Activated naive CD4-positive, alpha-beta T cell treated with anti-CD3 and anti-CD28 coated beads for 36 hours (primary cell): ENCODE results near the gene SHC2. TPM values are rescaled to one million over a fixed set of nuclear protein-coding genes. Genes with fewer than 3 reads are reported as not detected.

ENCODE experiments used
- CTCF ChIA-PET: fragments of 350-600 bp; sonication (Branson Sonifier 250); formaldehyde crosslinking; loops from one replicate; lab custom pipeline; 2021; ENCODE audit warnings: antibody characterized with exemption; lab: Charles Lee
- DNase-seq: peaks from one replicate; pipeline ENCODE4 v3.0.0-alpha.2; 2020
- H3K27ac Mint-ChIP-seq: one replicate; pipeline ENCODE4 v1.8.0; 2021; ENCODE audit warnings: mild to moderate bottlenecking, mixed read lengths
- H3K27me3 Mint-ChIP-seq: one replicate; pipeline ENCODE4 v1.8.0; 2021; ENCODE audit warnings: low read depth, mixed read lengths
- H3K36me3 Mint-ChIP-seq: one replicate; pipeline ENCODE4 v1.8.0; 2021; ENCODE audit warnings: low read depth, mixed read lengths
- H3K4me1 Mint-ChIP-seq: one replicate; pipeline ENCODE4 v1.8.0; 2021; ENCODE audit warnings: low read depth, mixed read lengths
- H3K4me3 Mint-ChIP-seq: one replicate; pipeline ENCODE4 v1.8.0; 2021; ENCODE audit warnings: mild to moderate bottlenecking, moderate library complexity, mixed read lengths
- H3K9me3 Mint-ChIP-seq: one replicate; pipeline ENCODE4 v1.8.0; 2021; ENCODE audit warnings: mixed read lengths
- intact Hi-C: fragments of 100-400 bp; cut with micrococcal nuclease; formaldehyde crosslinking; loops from one replicate; pipeline ENCODE4 v1.15.1; 2023
- total RNA-seq, 2 experiments: library from RNA; stranded (reverse); gene quantifications; one replicate each; pipeline ENCODE4 v1.2.3, GENCODE V29; 2021

The SHC2 gene, protein sequence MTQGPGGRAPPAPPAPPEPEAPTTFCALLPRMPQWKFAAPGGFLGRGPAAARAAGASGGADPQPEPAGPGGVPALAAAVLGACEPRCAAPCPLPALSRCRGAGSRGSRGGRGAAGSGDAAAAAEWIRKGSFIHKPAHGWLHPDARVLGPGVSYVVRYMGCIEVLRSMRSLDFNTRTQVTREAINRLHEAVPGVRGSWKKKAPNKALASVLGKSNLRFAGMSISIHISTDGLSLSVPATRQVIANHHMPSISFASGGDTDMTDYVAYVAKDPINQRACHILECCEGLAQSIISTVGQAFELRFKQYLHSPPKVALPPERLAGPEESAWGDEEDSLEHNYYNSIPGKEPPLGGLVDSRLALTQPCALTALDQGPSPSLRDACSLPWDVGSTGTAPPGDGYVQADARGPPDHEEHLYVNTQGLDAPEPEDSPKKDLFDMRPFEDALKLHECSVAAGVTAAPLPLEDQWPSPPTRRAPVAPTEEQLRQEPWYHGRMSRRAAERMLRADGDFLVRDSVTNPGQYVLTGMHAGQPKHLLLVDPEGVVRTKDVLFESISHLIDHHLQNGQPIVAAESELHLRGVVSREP
- total RNA-seq: not detected

GRCh38 chr19:460877-461720 is at the start of gene SHC2:
Gene SHC2 (minus strand): TSS chr19:461033. CDS start chr19:460996, 37 bp downstream.
- H3K4me1 Mint-ChIP-seq: peaks cover 9% of the 10 kb centered on the region

DNA sequence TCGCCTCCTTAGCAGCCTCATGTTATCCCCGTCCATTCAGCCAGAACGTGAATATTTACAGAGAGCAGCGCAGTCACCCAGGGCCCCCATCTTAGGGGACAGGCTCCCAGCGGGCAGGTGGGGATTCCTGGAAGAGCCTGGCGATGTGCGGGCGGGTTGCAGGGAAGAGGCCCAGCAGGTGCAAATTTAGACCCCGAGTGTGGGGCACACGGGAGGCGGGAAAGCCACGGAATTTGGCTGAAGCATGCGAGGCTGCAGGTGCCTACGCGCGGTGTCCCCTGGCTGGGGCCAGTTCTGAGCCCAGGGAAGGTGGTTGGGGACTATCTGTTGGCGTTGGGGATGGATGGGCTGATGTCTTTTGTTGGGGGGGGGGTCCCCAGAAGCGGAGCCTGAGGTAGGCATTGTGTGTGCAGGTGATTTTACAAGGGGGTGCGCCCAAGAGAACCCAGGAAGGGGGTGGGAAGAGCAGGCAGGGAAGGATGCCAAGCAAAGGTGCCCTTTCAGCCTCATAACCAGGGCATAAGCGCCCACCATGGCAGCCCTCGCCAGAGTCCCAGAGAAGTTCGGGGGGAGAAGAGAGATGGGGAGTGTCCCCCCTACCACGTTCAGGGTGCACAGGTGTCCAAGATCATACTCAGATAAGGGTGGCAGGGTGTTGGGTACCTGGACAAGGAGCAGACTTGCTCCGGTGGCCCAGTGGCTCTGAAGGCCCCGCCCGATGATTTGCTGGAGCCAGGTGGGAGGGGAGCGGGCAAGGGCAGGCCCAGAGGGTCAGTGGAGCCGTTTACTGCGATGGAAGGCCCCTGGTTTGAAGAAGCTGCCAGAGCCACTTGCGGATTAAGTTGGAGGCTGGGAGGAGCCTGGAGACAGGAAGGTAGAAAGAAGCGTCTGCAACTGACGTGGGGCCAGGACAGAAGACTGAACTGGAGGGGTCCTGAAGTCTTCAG is 47.6 kb upstream of the SHC2 start:
- peaks cover 38% of the 10 kb centered on the region for H3K4me1 Mint-ChIP-seq
- no peaks in the 10 kb centered on the region for H3K27me3 Mint-ChIP-seq
- no peak for DNase-seq
- peak overlapping the region; percentile 83 for H3K4me3 Mint-ChIP-seq
- peak overlapping the region; percentile 90 for H3K27ac Mint-ChIP-seq
- intact Hi-C loops: no loop called here
- CTCF ChIA-PET: interaction anchor here (0.8 kb wide), 1 partner anchor 13 kb away, joined by 3 read pairs; no protein-coding TSS in a partner anchor
- no peaks in the 10 kb centered on the region for H3K9me3 Mint-ChIP-seq
- H3K36me3 Mint-ChIP-seq: no peaks in the 10 kb centered on the region

More at GRCh38 chr19:460877-461720, at the start of gene SHC2:
- H3K36me3 Mint-ChIP-seq: no peaks in the 10 kb centered on the region
- intact Hi-C loops: no loop called here
- H3K4me3 Mint-ChIP-seq: peak within 1 kb of the TSS; percentile 48
- CTCF ChIA-PET: interaction anchor here (1.2 kb wide), 1 partner anchor 49 kb away, joined by 5 read pairs; no protein-coding TSS in a partner anchor
- DNase-seq: no peak
- no peak within 1 kb of the TSS for H3K27ac Mint-ChIP-seq
- H3K9me3 Mint-ChIP-seq: no peaks in the 10 kb centered on the region
- H3K27me3 Mint-ChIP-seq: peaks cover 21% of the 10 kb centered on the region

DNA sequence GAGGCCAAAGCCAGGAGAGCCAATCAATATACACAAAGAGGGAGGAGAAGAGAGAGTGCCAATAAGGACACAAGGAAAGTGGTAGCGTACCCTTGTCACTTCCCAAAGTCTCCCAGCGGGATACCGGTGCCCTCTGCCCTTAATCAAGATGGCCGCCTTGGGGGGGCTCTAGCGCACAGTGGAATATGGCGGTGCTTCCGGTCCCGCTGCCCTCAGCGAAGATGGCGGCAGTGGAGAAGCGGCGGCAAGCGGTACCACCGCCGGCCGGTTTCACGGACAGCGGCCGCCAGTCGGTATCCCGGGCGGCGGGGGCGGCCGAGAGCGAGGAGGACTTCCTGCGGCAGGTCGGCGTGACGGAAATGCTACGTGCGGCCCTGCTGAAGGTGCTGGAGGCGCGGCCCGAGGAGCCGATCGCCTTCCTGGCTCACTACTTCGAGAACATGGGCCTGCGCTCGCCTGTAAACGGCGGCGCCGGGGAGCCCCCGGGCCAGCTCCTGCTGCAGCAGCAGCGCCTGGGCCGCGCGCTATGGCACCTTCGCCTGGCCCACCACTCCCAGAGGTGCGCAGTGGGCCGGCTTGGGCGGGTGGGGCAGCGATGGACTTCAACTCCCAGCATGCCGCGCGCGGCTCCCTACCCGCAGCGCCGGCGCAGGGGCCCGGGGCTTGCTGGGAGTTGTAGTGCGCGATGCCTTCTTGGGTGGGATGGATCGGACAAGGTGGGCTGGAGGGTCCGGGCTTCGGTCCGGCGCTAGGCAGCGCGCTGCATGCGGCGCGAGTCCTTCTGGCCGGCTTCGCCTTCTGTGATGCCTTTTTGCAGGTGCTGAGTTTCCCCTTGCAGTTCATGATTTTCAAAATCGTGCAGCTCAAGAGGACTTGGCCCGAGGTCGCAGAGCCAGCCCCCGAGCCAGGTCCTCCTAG is 46.7 kb upstream of the SHC2 start, which contains the start of gene TPGS1:
Gene TPGS1 (plus strand): TSS at position 212 of the 918 bp plus-strand sequence. CDS start 10 bp downstream, at position 222.
- Mint-ChIP-seq H3K27me3 (no peaks in the 10 kb centered on the region), H3K4me1 (peaks cover 42% of the 10 kb centered on the region), H3K9me3 (no peaks in the 10 kb centered on the region), H3K27ac (peak within 1 kb of the TSS; percentile 99), H3K4me3 (peak within 1 kb of the TSS; percentile 83), H3K36me3 (no peaks in the 10 kb centered on the region)
- DNase-seq: peak; percentile 82
- CTCF ChIA-PET: interaction anchor here (0.8 to 2.6 kb wide), 8 partner anchors 8 to 168 kb away, joined by 3 to 10 read pairs (median 4); no protein-coding TSS in a partner anchor
- intact Hi-C loops: loop anchor here (1.0 to 2.0 kb wide), 8 partner anchors 18 to 290 kb away; partner anchors contain the start of genes BSG, CDC34, MIER2 and POLRMT

DNA sequence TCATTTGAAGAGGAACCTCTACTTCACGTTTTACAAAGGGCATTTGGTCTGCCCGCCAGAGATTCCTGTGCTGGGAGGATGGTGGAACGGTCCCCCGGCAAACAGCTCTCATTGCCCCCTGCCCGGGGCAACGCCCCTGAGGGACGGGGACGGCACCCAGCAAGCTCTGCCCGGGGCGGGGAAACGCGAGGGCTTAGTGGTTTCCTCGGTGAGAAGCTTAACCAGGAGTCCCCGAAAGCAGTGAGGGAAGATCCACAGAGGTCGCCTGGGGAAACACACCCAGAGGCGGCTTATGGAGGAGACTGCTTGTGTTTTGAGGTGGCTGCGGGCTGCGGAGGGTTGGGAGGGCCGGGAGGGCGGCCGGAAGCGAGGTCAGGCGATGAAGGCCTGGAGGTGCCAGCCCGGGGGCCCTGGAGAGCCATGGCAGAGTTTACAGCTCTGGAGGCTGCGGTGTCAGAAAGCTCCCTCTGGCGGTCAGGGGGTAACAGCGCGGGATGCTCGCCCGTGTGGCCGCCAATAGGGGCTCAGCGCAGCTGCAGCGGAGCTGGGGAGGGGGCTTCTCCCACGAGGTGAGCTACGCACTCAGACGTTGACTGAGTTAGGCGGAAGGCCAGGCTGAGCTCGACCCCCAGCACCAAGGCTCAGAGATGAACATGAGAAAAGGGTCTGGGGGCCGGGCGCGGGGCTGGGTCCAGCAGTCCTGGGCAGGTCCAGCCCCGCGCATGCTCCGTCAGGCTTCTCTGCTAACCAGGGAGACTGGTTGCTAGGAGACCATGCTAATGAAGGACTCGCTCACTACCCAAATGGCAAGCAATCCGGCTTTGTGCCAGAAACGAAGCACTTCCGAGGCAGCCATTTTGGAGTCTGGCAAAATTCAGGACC is 45.8 kb upstream of the SHC2 start:
- DNase-seq: peak; percentile 96
- Mint-ChIP-seq H3K36me3 (no peaks in the 10 kb centered on the region), H3K9me3 (no peaks in the 10 kb centered on the region), H3K4me1 (peaks cover 38% of the 10 kb centered on the region), H3K4me3 (peak overlapping the region; percentile 83), H3K27me3 (no peaks in the 10 kb centered on the region), H3K27ac (peak overlapping the region; percentile 99)
- intact Hi-C loops: loop anchor here (1.0 to 2.0 kb wide), 8 partner anchors 17 to 291 kb away; partner anchors contain the start of genes BSG, CDC34, MIER2 and POLRMT
- CTCF ChIA-PET: interaction anchor here (0.7 to 2.6 kb wide), 14 partner anchors 9 to 259 kb away, joined by 3 to 10 read pairs (median 4); no protein-coding TSS in a partner anchor

DNA sequence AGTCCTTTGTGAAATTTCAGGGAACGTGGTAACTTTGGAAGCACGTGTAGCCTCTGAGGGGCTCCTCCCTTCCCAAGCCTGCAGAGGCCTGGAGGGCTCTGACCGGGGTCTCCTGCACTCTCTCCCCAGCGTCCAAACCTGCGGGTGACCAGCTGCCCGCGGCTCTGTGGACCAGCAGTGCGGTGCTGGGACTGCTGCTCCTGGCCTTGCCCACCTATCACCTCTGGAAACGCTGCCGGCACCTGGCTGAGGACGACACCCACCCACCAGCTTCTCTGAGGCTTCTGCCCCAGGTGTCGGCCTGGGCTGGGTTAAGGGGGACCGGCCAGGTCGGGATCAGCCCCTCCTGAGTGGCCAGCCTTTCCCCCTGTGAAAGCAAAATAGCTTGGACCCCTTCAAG is 43.8 kb upstream of the SHC2 start:
- Mint-ChIP-seq H3K9me3 (no peaks in the 10 kb centered on the region), H3K27ac (no peak overlapping the region), H3K36me3 (no peaks in the 10 kb centered on the region), H3K27me3 (peaks cover under 1% of the 10 kb centered on the region), H3K4me1 (peaks cover 25% of the 10 kb centered on the region), H3K4me3 (no peak overlapping the region)
- CTCF ChIA-PET: interaction anchor here (2.6 kb wide), 1 partner anchor 9 kb away, joined by 10 read pairs; no protein-coding TSS in a partner anchor
- no peak for DNase-seq
- intact Hi-C loops: no loop called here

DNA sequence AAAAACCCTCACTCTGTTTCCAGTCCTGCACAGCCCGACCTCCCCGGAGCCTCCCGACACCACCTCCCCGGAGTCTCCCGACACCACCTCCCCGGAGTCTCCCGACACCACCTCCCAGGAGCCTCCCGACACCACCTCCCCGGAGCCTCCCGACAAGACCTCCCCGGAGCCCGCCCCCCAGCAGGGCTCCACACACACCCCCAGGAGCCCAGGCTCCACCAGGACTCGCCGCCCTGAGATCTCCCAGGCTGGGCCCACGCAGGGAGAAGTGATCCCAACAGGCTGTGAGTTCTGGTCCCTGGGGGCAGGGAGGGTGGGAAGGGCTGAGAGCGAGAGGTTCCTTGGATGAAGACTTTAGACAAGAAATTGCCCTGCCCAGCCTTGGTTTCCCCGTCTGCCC is 40.8 kb upstream of the SHC2 start:
- Mint-ChIP-seq H3K4me3 (no peak overlapping the region), H3K9me3 (no peaks in the 10 kb centered on the region), H3K36me3 (no peaks in the 10 kb centered on the region), H3K4me1 (peaks cover 11% of the 10 kb centered on the region), H3K27me3 (peaks cover 14% of the 10 kb centered on the region), H3K27ac (no peak overlapping the region)
- DNase-seq: no peak
- CTCF ChIA-PET: no interaction called here
- intact Hi-C loops: no loop called here

DNA sequence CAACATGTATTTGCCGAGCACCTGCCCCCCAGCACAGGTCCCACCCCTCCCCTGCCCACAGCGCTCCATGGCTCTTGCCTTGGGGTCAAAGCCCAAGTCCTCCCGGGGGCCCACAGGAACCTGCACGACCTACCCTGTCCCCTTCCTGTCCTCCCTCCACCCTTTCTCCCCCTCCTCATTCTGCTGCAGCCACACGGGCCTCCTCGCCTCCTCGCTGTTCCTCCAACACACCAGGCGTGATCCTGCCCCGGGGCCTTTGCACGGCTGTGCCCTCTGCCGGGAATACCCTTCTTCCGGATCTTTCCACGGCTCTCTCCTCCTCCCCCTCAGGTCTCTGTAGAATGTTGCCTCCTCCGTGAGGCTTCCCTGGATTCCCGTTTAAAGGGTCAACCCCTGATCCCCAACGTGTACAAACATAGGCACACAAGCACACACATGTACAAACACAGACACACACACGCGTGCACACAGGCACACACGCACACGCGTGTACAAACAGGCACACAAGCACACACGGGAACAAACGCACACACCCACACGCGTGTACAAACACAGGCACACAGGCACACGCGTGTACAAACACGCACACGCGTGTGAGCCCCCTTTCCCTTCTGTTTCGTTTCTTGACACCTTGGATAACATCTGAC is 38.3 kb upstream of the SHC2 start:
- Mint-ChIP-seq H3K27ac (no peak overlapping the region), H3K36me3 (no peaks in the 10 kb centered on the region), H3K9me3 (no peaks in the 10 kb centered on the region), H3K4me3 (no peak overlapping the region), H3K4me1 (peaks cover 11% of the 10 kb centered on the region), H3K27me3 (peaks cover 20% of the 10 kb centered on the region)
- DNase-seq: no peak
- CTCF ChIA-PET: interaction anchor here (1.9 kb wide), 1 partner anchor 12 kb away, joined by 7 read pairs; no protein-coding TSS in a partner anchor
- intact Hi-C loops: no loop called here

DNA sequence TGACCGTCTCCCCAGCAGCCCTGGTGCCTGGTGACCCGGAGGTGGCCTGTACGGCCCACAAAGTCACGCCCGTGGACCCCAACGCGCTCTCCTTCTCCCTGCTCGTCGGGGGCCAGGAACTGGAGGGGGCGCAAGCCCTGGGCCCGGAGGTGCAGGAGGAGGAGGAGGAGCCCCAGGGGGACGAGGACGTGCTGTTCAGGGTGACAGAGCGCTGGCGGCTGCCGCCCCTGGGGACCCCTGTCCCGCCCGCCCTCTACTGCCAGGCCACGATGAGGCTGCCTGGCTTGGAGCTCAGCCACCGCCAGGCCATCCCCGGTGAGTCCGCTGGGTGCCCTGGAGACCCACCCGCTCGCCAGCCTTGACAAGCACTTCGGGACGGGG is 37.7 kb upstream of the SHC2 start:
- no peaks in the 10 kb centered on the region for H3K9me3 Mint-ChIP-seq
- H3K4me3 Mint-ChIP-seq: no peak overlapping the region
- CTCF ChIA-PET: interaction anchor here (1.4 to 1.9 kb wide), 2 partner anchors 8 to 12 kb away, joined by 3 to 7 read pairs; no protein-coding TSS in a partner anchor
- intact Hi-C loops: no loop called here
- H3K36me3 Mint-ChIP-seq: no peaks in the 10 kb centered on the region
- peaks cover 20% of the 10 kb centered on the region for H3K27me3 Mint-ChIP-seq
- DNase-seq: no peak
- H3K4me1 Mint-ChIP-seq: peaks cover 14% of the 10 kb centered on the region
- H3K27ac Mint-ChIP-seq: no peak overlapping the region

DNA sequence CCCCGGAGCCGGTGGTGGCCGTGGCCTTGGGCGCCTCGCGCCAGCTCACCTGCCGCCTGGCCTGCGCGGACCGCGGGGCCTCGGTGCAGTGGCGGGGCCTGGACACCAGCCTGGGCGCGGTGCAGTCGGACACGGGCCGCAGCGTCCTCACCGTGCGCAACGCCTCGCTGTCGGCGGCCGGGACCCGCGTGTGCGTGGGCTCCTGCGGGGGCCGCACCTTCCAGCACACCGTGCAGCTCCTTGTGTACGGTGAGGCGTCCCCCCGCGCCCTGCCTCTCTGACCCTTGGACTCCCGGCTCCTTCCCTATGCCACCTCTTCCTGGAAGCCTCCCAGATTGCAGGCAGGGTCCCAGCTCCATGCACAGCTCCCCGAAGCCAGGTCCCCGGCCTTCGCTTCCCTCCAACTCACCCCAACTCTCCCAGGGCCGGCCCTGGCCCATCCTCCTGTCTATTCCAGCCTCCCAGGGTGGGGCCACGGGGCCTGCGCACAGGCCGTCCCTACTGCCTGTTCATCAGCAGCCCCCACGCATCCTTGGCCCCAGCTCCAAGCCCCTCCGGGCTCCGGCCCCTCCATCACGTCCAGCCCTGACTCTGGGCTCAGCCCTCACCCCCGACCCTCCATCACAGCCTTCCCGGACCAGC is 37.2 kb upstream of the SHC2 start:
- DNase-seq: no peak
- intact Hi-C loops: no loop called here
- Mint-ChIP-seq H3K27ac (no peak overlapping the region), H3K4me3 (no peak overlapping the region), H3K36me3 (no peaks in the 10 kb centered on the region), H3K4me1 (peaks cover 14% of the 10 kb centered on the region), H3K9me3 (no peaks in the 10 kb centered on the region), H3K27me3 (peaks cover 20% of the 10 kb centered on the region)
- CTCF ChIA-PET: interaction anchor here (1.4 to 1.9 kb wide), 2 partner anchors 8 to 13 kb away, joined by 3 to 7 read pairs; no protein-coding TSS in a partner anchor
